Brain microvascular endothelial cell (primary cell): ENCODE data around the gene TTC7B.

ENCODE experiments used
- DNase-seq: peaks from one replicate; pipeline ENCODE4 v3.0.0-alpha.2; 2020
- H3K27ac ChIP-seq: fragments of 250-450 bp; sonication (Bioruptor Pico); 2 replicates; pipeline ENCODE4 v1.5.1; 2020; ENCODE audit warnings: mild to moderate bottlenecking, moderate library complexity
- H3K27me3 ChIP-seq: fragments of 250-450 bp; sonication (Bioruptor Pico); replicated peaks from 2 replicates; pipeline ENCODE4 v1.5.1; 2020; ENCODE audit warnings: mild to moderate bottlenecking
- H3K36me3 ChIP-seq: fragments of 250-450 bp; sonication (Bioruptor Pico); replicated peaks from 2 replicates; pipeline ENCODE4 v1.5.1; 2020; ENCODE audit warnings: mild to moderate bottlenecking
- H3K4me3 ChIP-seq: 2 replicates; pipeline ENCODE4 v1.5.1; 2011; ENCODE audit warnings: low read depth, mild to moderate bottlenecking, control low read depth, low read length, moderate library complexity
- CTCF ChIP-seq: IDR thresholded peaks from 2 replicates; pipeline ENCODE4 v1.5.1; 2011; ENCODE audit warnings: low read depth, mild to moderate bottlenecking, moderate library complexity, low read length, control low read depth, inconsistent platforms; ENCODE audit errors: missing control alignments
- in situ Hi-C: cut with HindIII; loops from 2 replicates; pipeline ENCODE4 v1.10.0; 2017; ENCODE audit warnings: low sequenced_read_pairs, low pct_ligation_motif_present

TTC7B gene

GRCh38 chr14:90642244-90642717 lies 173.9 kb downstream of the TTC7B start:
- no peak for TF ChIP-seq CTCF
- Histone ChIP-seq H3K36me3 (no peaks in the 10 kb centered on the region), H3K27me3 (no peaks in the 10 kb centered on the region), H3K4me3 (no peak overlapping the region), H3K27ac (peak overlapping the region; percentile 20)
- in situ Hi-C loops = no loop called here
- DNase-seq = peak; percentile 79

- no peaks in the 10 kb centered on the region for H3K27me3 ChIP-seq
- no peak for TF ChIP-seq CTCF
Observed at GRCh38 chr14:90641615-90642243, 174.5 kb downstream of the TTC7B start.

GRCh38 chr14:90641168-90641567 lies 175.1 kb downstream of the TTC7B start:
- TF ChIP-seq CTCF = no peak
- Histone ChIP-seq H3K36me3 (no peaks in the 10 kb centered on the region), H3K4me3 (no peak overlapping the region), H3K27ac (no peak overlapping the region), H3K27me3 (no peaks in the 10 kb centered on the region)
- DNase-seq = no peak
- in situ Hi-C loops = no loop called here

More at GRCh38 chr14:90641615-90642243, 174.5 kb downstream of the TTC7B start:
- DNase-seq = no peak
- in situ Hi-C loops = no loop called here
- Histone ChIP-seq H3K36me3 (no peaks in the 10 kb centered on the region), H3K4me3 (no peak overlapping the region), H3K27ac (peak overlapping the region; percentile 11)

GRCh38 chr14:90639641-90640040 lies 176.6 kb downstream of the TTC7B start:
- TF ChIP-seq CTCF = no peak
- Histone ChIP-seq H3K27me3 (no peaks in the 10 kb centered on the region), H3K4me3 (no peak overlapping the region), H3K27ac (no peak overlapping the region), H3K36me3 (no peaks in the 10 kb centered on the region)
- in situ Hi-C loops = no loop called here
- no peak for DNase-seq

GRCh38 chr14:90632871-90633270 lies 183.4 kb downstream of the TTC7B start:
- H3K4me3 ChIP-seq = no peak overlapping the region
- in situ Hi-C loops = no loop called here
- no peak for DNase-seq
- no peaks in the 10 kb centered on the region for H3K27me3 ChIP-seq
- TF ChIP-seq CTCF = no peak
- H3K36me3 ChIP-seq = no peaks in the 10 kb centered on the region
- H3K27ac ChIP-seq = no peak overlapping the region

- no peak for TF ChIP-seq CTCF
- DNase-seq = no peak
- H3K27me3 ChIP-seq = no peaks in the 10 kb centered on the region
- no peaks in the 10 kb centered on the region for H3K36me3 ChIP-seq
- no peak overlapping the region for H3K4me3 ChIP-seq
- H3K27ac ChIP-seq = no peak overlapping the region
- in situ Hi-C loops = no loop called here
Observed at GRCh38 chr14:90632451-90632850, 183.8 kb downstream of the TTC7B start.
